T-helper 2 cell treated with Interferon-gamma antibody and Interleukin-4, amounts not matched to agents 100 ng/mL and 5 ng/mL, for 36 hours (primary cell): ENCODE measurements around the gene SPINK4. TPM values are rescaled to one million over a fixed set of nuclear protein-coding genes. Genes with fewer than 3 reads are reported as not detected.

Experiments used
- intact Hi-C: fragments of 100-400 bp; cut with micrococcal nuclease; formaldehyde crosslinking; loops from one replicate; pipeline ENCODE4 v1.15.1; 2023
- total RNA-seq: library from RNA; stranded (reverse); gene quantifications from 2 replicates; pipeline ENCODE4 v1.2.3, GENCODE V29; 2022

Gene SPINK4
- total RNA-seq, 1 donor from 2014 or later: not detected

GRCh38 chr9:33228606-33229005, 11.4 kb upstream of the SPINK4 start:
- intact Hi-C loops: loop anchor here (5.0 to 10.0 kb wide), 2 partner anchors 201 to 644 kb away; partner anchors contain the start of gene DNAJA1

- intact Hi-C loops: loop anchor here (5.0 to 10.0 kb wide), 2 partner anchors 202 to 645 kb away; partner anchors contain the start of gene DNAJA1
Observed at GRCh38 chr9:33229359-33230114, 10.4 kb upstream of the SPINK4 start.

GRCh38 chr9:33230756-33231622, 9.0 kb upstream of the SPINK4 start:
- intact Hi-C loops: no loop called here

- intact Hi-C loops: no loop called here
Observed at GRCh38 chr9:33231623-33231942, 8.4 kb upstream of the SPINK4 start.

DNA sequence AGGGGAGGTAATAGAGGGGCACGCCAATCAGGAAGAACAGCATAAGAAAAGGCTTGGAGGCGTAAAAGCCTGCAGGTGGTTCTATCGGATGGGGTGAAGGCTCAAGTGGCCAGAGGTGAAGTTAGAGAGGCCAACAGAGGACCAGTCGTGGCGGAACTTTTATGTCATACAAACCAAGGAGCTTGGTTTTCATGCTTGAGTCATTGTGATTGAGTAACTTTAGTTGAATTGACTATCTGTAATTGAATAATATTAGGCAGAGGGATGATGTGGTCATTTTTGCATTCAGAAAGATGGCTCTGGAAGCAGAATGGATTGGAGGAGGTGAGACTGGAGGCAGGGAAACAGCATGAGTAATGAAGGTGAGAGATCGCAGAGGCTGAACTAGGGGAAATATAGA, 7.2 kb upstream of the SPINK4 start:
- intact Hi-C loops: no loop called here

DNA sequence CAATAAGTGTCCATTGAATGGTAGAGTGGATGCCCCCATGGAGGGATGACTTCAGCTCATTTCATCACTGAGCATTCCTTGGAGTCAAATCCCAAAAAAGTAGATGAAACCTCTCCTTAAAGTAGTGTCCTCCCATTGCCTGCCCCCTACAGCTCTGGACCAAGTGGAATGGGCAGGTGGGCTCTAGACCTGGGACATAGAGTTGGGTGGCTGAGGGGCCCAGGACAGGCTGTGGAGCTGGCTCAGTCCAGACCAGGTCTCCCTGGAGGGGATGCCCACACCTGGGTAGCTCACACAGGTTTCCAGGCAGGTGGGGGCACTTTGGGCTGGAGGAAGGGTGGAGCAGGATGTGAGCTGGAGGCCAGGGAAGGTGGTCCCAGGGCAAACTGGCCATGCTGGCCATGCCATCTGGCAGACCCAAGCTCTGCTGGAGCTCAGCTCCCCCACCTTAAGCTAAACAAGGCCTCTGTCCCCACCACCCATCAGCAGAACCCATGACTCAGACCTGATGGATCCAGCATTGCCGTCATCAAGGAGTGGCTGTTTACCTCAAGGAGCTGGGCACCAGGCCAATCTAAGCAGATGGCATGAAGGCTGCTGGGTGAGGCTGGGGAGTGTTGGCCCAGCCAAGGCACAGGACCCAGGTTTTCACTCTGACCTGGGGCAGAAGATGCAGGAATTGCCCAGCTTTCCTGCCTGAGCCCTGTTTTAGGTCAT, 6.2 kb upstream of the SPINK4 start:
- intact Hi-C loops: no loop called here

- intact Hi-C loops: no loop called here
Observed at GRCh38 chr9:33234511-33235467, 5.2 kb upstream of the SPINK4 start.

GRCh38 chr9:33236571-33236970, 3.4 kb upstream of the SPINK4 start:
- intact Hi-C loops: no loop called here

DNA sequence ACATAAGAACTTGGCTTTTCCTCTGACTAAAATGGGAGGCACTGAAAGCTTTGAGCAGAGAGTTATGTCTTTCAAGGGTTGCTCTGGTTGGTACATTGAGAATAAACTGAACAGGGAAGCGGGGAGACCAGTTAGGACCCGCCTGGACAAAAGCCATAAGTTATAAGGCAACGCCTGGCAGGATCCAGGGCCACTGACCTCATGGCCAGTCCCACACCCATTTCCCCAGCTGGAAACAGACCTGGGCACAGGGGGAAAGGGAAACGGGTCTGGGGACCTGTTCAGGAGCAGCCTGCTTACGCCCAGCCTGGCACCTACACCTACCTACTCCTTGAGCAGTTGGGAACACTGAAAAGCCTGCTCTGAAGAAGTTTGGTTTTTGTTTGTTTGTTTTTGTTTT, 1.3 kb downstream of the SPINK4 start:
- intact Hi-C loops: no loop called here

DNA sequence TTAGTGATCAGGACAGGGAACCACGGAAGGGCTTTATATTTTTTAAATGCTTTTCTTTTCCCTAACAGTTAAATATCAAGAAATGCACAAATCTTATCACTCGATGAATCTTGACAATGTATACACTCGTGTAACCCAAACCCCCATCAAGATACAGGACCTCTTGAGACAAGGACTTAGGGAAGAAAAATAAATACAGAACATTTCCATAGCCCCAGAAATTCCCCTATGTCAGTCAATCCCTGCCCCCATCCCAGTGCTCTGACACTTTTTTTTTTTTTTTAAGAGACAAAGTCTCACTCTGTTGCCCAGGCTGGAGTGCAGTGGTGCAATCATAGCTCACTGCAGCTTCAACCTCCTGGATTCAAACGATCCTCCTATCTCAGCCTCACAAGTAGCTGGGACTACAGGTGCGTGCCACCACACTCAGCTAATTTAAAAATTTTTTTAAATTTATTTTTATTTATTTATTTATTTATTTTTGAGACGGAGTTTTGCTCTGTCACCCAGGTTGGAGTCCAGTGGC, 2.7 kb downstream of the SPINK4 start:
- intact Hi-C loops: no loop called here

- intact Hi-C loops: no loop called here
Observed at GRCh38 chr9:33244137-33244784, 4.3 kb downstream of the SPINK4 start.

GRCh38 chr9:33245341-33245740, 5.4 kb downstream of the SPINK4 start:
- intact Hi-C loops: no loop called here

DNA sequence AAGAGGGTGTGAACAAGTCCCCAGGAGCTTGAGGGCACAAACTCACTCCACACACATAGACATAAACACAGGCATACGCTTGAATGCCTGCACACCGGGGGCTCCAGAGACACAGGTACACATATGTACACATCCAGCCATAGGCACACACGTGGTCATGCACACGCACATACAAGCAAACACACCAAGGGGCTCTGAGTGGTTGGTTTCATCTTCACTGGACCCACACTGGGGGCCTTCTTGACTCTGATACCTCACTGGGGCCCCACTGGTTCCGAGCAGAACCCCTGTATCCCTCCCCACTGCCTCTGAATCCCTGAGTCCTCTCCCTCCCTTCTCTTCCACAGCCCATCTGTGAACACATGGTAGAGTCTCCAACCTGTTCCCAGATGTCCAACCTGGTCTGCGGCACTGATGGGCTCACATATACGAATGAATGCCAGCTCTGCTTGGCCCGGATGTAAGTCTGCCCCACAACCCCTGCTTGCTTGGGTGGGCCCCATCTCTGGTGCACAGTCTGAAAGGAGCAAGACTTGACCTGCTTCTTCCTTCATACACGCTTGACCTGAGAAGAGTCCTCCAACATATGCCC, 6.4 kb downstream of the SPINK4 start:
- intact Hi-C loops: no loop called here

DNA sequence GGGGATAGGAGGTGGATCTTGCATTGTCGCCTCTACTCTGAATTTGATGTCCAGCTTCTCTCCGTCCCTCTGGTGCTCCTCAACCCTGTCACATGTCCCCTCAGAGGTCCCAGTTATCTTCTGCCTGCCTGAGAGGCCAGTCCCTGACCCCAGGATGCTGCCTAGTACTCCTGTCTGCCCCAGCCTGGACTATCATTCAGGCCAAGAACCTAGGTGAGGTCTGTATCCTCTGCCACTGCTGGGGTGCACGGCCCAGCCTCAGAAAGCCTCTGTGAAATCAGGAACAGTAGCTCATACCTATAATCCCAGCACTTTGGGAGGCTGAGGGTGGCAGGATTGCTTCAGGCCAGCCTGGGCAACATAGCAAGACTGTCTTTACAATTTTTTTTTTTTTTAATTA, 8.6 kb downstream of the SPINK4 start:
- intact Hi-C loops: no loop called here

GRCh38 chr9:33249087-33249658, 9.2 kb downstream of the SPINK4 start:
- intact Hi-C loops: no loop called here

- intact Hi-C loops: no loop called here
Observed at GRCh38 chr9:33249983-33250382, 10.0 kb downstream of the SPINK4 start.

DNA sequence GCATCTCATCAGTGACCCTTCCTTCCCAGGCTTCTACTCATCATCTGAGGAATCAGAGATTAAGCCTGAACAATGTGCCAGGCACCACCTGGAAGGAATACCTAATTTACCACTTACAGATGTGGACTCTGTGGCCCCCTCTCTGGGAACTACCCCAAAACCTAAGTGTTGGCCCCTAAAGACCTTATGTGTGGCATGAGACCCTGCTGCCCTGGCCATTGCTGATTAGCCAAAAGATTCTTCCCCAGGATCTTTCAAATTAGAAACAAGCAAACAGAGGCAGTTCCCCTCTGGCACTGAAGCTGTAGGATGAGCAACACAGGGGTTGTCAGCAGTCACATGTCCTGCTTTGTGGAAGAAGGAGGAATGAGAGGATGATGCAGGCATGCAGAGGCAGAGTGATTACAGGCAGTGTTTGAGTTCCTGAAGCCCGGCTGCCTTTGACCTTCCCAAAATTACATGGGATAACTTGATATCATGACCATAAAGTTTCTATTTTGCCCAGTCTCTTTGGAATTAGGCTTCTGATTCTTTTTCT, 10.6 kb downstream of the SPINK4 start:
- intact Hi-C loops: no loop called here

DNA sequence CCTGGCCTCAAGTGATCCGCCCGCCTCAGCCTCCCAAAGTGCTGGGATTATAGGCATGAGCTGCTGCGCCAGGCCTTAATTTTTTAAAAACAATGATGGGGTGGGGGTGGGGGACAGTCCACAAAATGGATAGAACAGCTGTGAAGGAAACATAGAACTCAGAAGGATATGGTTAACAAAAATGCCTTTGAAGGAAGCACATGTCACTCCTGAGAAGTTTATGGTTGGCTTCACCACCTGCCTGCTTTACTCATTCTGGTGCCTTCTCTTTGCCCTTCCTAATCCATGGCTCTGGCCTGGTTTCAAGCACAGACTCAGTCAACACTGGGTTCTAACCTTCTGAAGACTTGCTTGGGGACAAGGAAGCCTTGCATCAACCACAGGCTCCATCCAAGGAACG, 14.2 kb downstream of the SPINK4 start:
- intact Hi-C loops: no loop called here

DNA sequence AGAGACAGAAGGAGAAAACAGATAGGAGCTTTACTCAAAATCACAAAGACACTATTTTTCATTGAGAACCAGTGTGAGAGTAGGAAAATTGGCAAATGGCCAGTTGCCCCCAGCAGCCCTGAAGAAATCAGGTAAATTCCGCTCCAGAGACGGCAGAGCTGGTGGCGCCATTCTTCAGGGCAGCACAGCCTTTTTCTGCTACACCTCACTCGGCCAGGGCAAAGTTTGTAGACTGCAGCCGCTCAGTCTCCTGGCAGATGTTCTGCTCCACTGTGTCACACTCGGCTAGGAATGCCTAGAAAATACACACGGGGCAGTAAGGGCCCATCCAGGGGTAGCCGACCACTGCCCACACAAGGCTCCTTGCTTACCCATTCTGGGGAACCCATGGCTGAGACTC, 15.0 kb downstream of the SPINK4 start:
- intact Hi-C loops: no loop called here
